ENCODE data around the gene RESP18.

Gene RESP18

DNA sequence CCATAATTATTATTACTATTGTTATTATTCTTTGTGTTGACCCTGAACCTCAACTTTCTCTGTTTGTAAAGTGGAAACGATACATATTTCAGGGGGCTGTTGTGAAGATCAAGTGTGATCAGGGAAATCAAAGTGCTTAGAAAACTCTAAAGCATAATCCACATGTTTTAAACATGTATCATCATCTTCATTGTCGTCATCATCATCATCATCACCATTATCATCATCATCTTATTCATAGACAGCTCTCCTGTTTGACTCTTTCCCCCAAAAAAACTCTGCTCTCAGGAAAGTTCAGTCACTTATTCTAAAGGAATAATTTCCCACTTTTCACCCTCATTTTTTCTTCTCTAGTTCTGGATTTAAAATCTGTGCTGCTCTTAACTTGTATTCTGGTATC is 28.3 kb downstream of the RESP18 start:
- no peak overlapping the region for H3K4me2 ChIP-seq (ENCODE audit: low read length)
- H2AFZ ChIP-seq (ENCODE audit: insufficient read depth, low read length, poor library complexity) = no peak overlapping the region
- no peak overlapping the region for H4K12ac ChIP-seq (ENCODE audit: low read depth, low read length)
- H3K9ac ChIP-seq (ENCODE audit: low read length) = no peak overlapping the region
- H3K9me3 ChIP-seq (ENCODE audit: insufficient read depth, low read depth, low read length) = no peaks in the 10 kb centered on the region
- H4K8ac ChIP-seq (ENCODE audit: low read depth, low read length) = no peak overlapping the region
- H2BK120ac ChIP-seq (ENCODE audit: insufficient read depth, low read length, poor library complexity) = no peak overlapping the region
- no peak overlapping the region for H2BK5ac ChIP-seq (ENCODE audit: low read depth, low read length, poor library complexity)
- no CpG with 5 or more reads among the region's 2 CpGs for WGBS (ENCODE audit: extremely low coverage, insufficient coverage, insufficient read length)
- H3K14ac ChIP-seq (ENCODE audit: low read length) = no peak overlapping the region
- H3K27ac ChIP-seq (ENCODE audit: low read depth, low read length) = no peak overlapping the region
- H4K91ac ChIP-seq (ENCODE audit: low read depth, low read length) = no peak overlapping the region
- H3K79me1 ChIP-seq (ENCODE audit: low read length) = no peaks in the 10 kb centered on the region
- no peak overlapping the region for H3K4ac ChIP-seq (ENCODE audit: low read depth, low read length)
- no peaks in the 10 kb centered on the region for H3K36me3 ChIP-seq (ENCODE audit: control insufficient read depth in 1 of 2, insufficient read depth in 2 of 2, low read length in 2 of 2)
- no peak overlapping the region for H2AK5ac ChIP-seq (ENCODE audit: low read length)
- H3K18ac ChIP-seq (ENCODE audit: low read length) = no peak overlapping the region
- H3K4me3 ChIP-seq (ENCODE audit: low read depth, low read length) = no peak overlapping the region
- H3K23ac ChIP-seq (ENCODE audit: low read length) = no peak overlapping the region
- H2BK12ac ChIP-seq (ENCODE audit: low read length) = no peak overlapping the region
- peaks cover 3 to 8% of the 10 kb centered on the region in 2 experiments for H3K4me1 ChIP-seq (ENCODE audit: control insufficient read depth in 1 of 2, insufficient read depth in 2 of 2, low read length in 2 of 2)
- H3K79me2 ChIP-seq (ENCODE audit: control insufficient read depth, insufficient read depth, low read length, poor library complexity) = no peaks in the 10 kb centered on the region
- DNase-seq = no peak
- H3K27me3 ChIP-seq (ENCODE audit: insufficient read depth, low read length) = peaks cover 5% of the 10 kb centered on the region

DNA sequence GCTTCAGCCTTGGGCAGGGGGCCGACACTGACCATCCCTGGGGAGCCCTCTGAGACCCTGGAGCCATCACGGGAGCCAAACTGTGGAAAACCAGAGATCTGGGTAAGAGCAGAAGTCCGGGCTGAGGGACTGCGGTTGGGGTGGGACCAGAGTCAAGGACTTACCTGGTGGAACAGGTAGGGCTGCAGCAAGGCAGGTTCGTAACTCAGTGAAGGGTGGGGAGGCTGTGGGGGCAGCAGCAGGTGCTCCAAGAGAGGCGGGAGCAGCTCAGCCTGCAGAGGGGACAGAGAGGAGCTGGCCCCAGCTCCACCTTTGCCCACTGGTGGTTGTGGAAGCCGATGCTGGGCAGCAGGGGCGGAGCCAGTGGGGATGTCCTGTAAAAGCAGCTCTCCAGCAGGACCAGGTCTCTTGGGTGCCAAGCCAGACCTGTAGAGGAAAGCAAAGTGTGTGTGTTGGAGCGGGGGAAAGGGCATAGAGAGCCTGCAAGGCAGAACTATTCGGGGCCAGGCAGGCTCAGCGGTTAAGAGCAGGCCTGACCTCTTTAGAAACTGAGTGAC is 30.1 kb downstream of the RESP18 start:
- no peak overlapping the region for H4K91ac ChIP-seq (ENCODE audit: low read depth, low read length)
- no peak overlapping the region for H3K23ac ChIP-seq (ENCODE audit: low read length)
- H3K9ac ChIP-seq (ENCODE audit: low read length) = no peak overlapping the region
- no peak overlapping the region for H2BK12ac ChIP-seq (ENCODE audit: low read length)
- no peaks in the 10 kb centered on the region for H3K4me1 ChIP-seq (ENCODE audit: control insufficient read depth in 1 of 2, insufficient read depth in 2 of 2, low read length in 2 of 2)
- no peak for DNase-seq
- H3K27ac ChIP-seq (ENCODE audit: low read depth, low read length) = no peak overlapping the region
- no peak overlapping the region for H4K12ac ChIP-seq (ENCODE audit: low read depth, low read length)
- H3K14ac ChIP-seq (ENCODE audit: low read length) = no peak overlapping the region
- H4K8ac ChIP-seq (ENCODE audit: low read depth, low read length) = no peak overlapping the region
- no peaks in the 10 kb centered on the region for H3K27me3 ChIP-seq (ENCODE audit: insufficient read depth, low read length)
- H3K4me2 ChIP-seq (ENCODE audit: low read length) = no peak overlapping the region
- no peaks in the 10 kb centered on the region for H3K79me1 ChIP-seq (ENCODE audit: low read length)
- H3K79me2 ChIP-seq (ENCODE audit: control insufficient read depth, insufficient read depth, low read length, poor library complexity) = no peaks in the 10 kb centered on the region
- no peak overlapping the region for H3K4ac ChIP-seq (ENCODE audit: low read depth, low read length)
- H3K4me3 ChIP-seq (ENCODE audit: low read depth, low read length) = no peak overlapping the region
- WGBS (ENCODE audit: extremely low coverage, insufficient coverage, insufficient read length) = no CpG with 5 or more reads among the region's 11 CpGs
- H2AFZ ChIP-seq (ENCODE audit: insufficient read depth, low read length, poor library complexity) = no peak overlapping the region
- no peak overlapping the region for H2AK5ac ChIP-seq (ENCODE audit: low read length)
- H3K18ac ChIP-seq (ENCODE audit: low read length) = no peak overlapping the region
- no peak overlapping the region for H2BK5ac ChIP-seq (ENCODE audit: low read depth, low read length, poor library complexity)
- H3K9me3 ChIP-seq (ENCODE audit: insufficient read depth, low read depth, low read length) = no peaks in the 10 kb centered on the region
- no peak overlapping the region for H2BK120ac ChIP-seq (ENCODE audit: insufficient read depth, low read length, poor library complexity)
- no peaks in the 10 kb centered on the region for H3K36me3 ChIP-seq (ENCODE audit: control insufficient read depth in 1 of 2, insufficient read depth in 2 of 2, low read length in 2 of 2)

DNA sequence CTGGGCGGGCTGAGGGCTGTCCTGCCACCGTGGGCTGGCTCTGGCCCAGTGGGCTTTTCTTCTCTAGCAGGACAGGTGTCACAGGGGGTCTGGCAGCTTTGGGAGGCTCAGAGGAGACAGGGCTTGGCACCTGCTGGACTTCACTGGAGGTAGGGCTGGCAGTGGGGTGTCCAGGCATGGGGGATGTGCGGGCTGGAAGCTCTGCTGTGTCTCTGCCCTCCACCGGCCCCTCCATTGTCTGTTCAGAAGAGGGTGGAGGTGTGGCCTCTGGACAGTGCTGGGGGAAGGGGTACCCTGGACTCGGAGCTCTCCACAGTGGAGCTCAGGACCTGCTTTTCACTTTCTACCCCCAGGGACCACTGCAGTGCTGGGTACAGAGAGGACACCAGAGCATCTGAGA is 32.5 kb downstream of the RESP18 start:
- H3K79me1 ChIP-seq (ENCODE audit: low read length) = no peaks in the 10 kb centered on the region
- no peak overlapping the region for H2AK5ac ChIP-seq (ENCODE audit: low read length)
- no peak overlapping the region for H2BK120ac ChIP-seq (ENCODE audit: insufficient read depth, low read length, poor library complexity)
- H3K27me3 ChIP-seq (ENCODE audit: insufficient read depth, low read length) = no peaks in the 10 kb centered on the region
- peaks cover 2% of the 10 kb centered on the region in 2 experiments for H3K4me1 ChIP-seq (ENCODE audit: control insufficient read depth in 1 of 2, insufficient read depth in 2 of 2, low read length in 2 of 2)
- no peak overlapping the region for H3K23ac ChIP-seq (ENCODE audit: low read length)
- no peak overlapping the region for H3K27ac ChIP-seq (ENCODE audit: low read depth, low read length)
- H2AFZ ChIP-seq (ENCODE audit: insufficient read depth, low read length, poor library complexity) = no peak overlapping the region
- no peak overlapping the region for H3K4ac ChIP-seq (ENCODE audit: low read depth, low read length)
- H3K9ac ChIP-seq (ENCODE audit: low read length) = no peak overlapping the region
- no peaks in the 10 kb centered on the region for H3K36me3 ChIP-seq (ENCODE audit: control insufficient read depth in 1 of 2, insufficient read depth in 2 of 2, low read length in 2 of 2)
- H2BK12ac ChIP-seq (ENCODE audit: low read length) = no peak overlapping the region
- H3K18ac ChIP-seq (ENCODE audit: low read length) = no peak overlapping the region
- WGBS (ENCODE audit: extremely low coverage, insufficient coverage, insufficient read length) = no CpG with 5 or more reads among the region's 5 CpGs
- H3K79me2 ChIP-seq (ENCODE audit: control insufficient read depth, insufficient read depth, low read length, poor library complexity) = no peaks in the 10 kb centered on the region
- no peak overlapping the region for H3K4me2 ChIP-seq (ENCODE audit: low read length)
- H4K12ac ChIP-seq (ENCODE audit: low read depth, low read length) = no peak overlapping the region
- no peak overlapping the region for H3K14ac ChIP-seq (ENCODE audit: low read length)
- no peak overlapping the region for H3K4me3 ChIP-seq (ENCODE audit: low read depth, low read length)
- no peak for DNase-seq
- H4K91ac ChIP-seq (ENCODE audit: low read depth, low read length) = no peak overlapping the region
- H4K8ac ChIP-seq (ENCODE audit: low read depth, low read length) = no peak overlapping the region
- no peaks in the 10 kb centered on the region for H3K9me3 ChIP-seq (ENCODE audit: insufficient read depth, low read depth, low read length)
- H2BK5ac ChIP-seq (ENCODE audit: low read depth, low read length, poor library complexity) = no peak overlapping the region

DNA sequence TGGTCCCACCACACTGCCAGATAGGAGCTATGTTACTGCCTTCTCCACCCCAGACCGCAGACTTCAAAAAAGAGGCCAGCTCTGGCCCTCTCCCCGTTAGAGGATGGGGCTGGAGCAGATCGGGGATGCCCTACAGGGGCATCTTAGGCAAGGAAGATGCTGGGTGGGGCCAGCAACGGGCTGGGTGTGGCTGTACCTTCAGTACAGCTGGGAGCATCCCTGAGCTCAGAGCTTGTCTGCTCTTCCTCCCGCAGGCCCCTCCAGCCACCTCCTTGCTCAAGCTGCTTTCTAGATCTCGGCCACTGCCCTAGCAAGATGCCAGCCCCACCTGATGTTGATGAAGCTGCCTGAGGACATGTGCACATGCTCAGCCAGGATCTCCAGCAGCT is 33.2 kb downstream of the RESP18 start:
- Histone ChIP-seq H4K8ac (ENCODE audit: low read depth, low read length) (no peak overlapping the region), H2BK12ac (ENCODE audit: low read length) (no peak overlapping the region), H3K4me2 (ENCODE audit: low read length) (no peak overlapping the region), H2AK5ac (ENCODE audit: low read length) (no peak overlapping the region), H3K79me1 (ENCODE audit: low read length) (peaks cover 3% of the 10 kb centered on the region), H3K27me3 (ENCODE audit: insufficient read depth, low read length) (no peaks in the 10 kb centered on the region), H3K9ac (ENCODE audit: low read length) (no peak overlapping the region), H3K36me3 (ENCODE audit: control insufficient read depth in 1 of 2, insufficient read depth in 2 of 2, low read length in 2 of 2) (no peaks in the 10 kb centered on the region), H2AFZ (ENCODE audit: insufficient read depth, low read length, poor library complexity) (no peak overlapping the region), H4K12ac (ENCODE audit: low read depth, low read length) (no peak overlapping the region), H3K27ac (ENCODE audit: low read depth, low read length) (no peak overlapping the region), H2BK120ac (ENCODE audit: insufficient read depth, low read length, poor library complexity) (no peak overlapping the region), H3K79me2 (ENCODE audit: control insufficient read depth, insufficient read depth, low read length, poor library complexity) (no peaks in the 10 kb centered on the region), H3K4me3 (ENCODE audit: low read depth, low read length) (peak overlapping the region; percentile 4), H2BK5ac (ENCODE audit: low read depth, low read length, poor library complexity) (no peak overlapping the region), H3K4me1 (ENCODE audit: control insufficient read depth in 1 of 2, insufficient read depth in 2 of 2, low read length in 2 of 2) (peaks cover 4% of the 10 kb centered on the region in 2 experiments), H3K14ac (ENCODE audit: low read length) (no peak overlapping the region), H3K23ac (ENCODE audit: low read length) (no peak overlapping the region), H3K4ac (ENCODE audit: low read depth, low read length) (no peak overlapping the region), H3K9me3 (ENCODE audit: insufficient read depth, low read depth, low read length) (no peaks in the 10 kb centered on the region), H4K91ac (ENCODE audit: low read depth, low read length) (no peak overlapping the region), H3K18ac (ENCODE audit: low read length) (no peak overlapping the region)
- no CpG with 5 or more reads among the region's 6 CpGs for WGBS (ENCODE audit: extremely low coverage, insufficient coverage, insufficient read length)
- DNase-seq = no peak
